CD14-positive monocyte (primary cell): Measurements from ENCODE around the gene ADAMTS9. TPM values are rescaled to one million over a fixed set of nuclear protein-coding genes. Genes with fewer than 3 reads are reported as not detected.

ENCODE experiments used
- DNase-seq, 3 donors: peaks; one replicate each; pipeline ENCODE4 v3.0.0-alpha.2; 2011 to 2022
- H2AFZ ChIP-seq: 2 replicates; pipeline ENCODE4 v1.6.0; 2012; ENCODE audit warnings: mild to moderate bottlenecking, low read depth, low read length, inconsistent platforms; ENCODE audit not compliant: insufficient read depth, poor library complexity, severe bottlenecking
- H3K27ac ChIP-seq, 2 donors: 1 replicate in 1 of 2; 2 replicates in 1 of 2; pipeline ENCODE4 v1.5.1; 2012 to 2013; ENCODE audit warnings: low read length in 2 of 2, control low read depth in 1 of 2, inconsistent platforms in 1 of 2, low read depth in 1 of 2, mild to moderate bottlenecking in 1 of 2
- H3K27me3 ChIP-seq, 2 donors: one replicate each; pipeline versions ENCODE4 v1.6.0 to v1.6.1; 2011 to 2013; ENCODE audit warnings: low read length in 2 of 2; ENCODE audit not compliant: control insufficient read depth in 2 of 2, insufficient read depth in 2 of 2
- H3K36me3 ChIP-seq, 2 donors: replicated peaks in 1 of 2; 1 replicate in 1 of 2; 2 replicates in 1 of 2; pipeline versions ENCODE4 v1.5.1 to v1.6.1; 2012 to 2013; ENCODE audit warnings: low read length in 2 of 2, control low read depth in 1 of 2, inconsistent platforms in 1 of 2, mild to moderate bottlenecking in 1 of 2; ENCODE audit not compliant: insufficient read depth in 2 of 2, control insufficient read depth in 1 of 2
- H3K4me1 ChIP-seq, 2 donors: 1 replicate in 1 of 2; 2 replicates in 1 of 2; pipeline versions ENCODE4 v1.5.1 to v1.6.1; 2012 to 2013; ENCODE audit warnings: low read length in 2 of 2, control low read depth in 1 of 2, inconsistent platforms in 1 of 2, mild to moderate bottlenecking in 1 of 2, moderate library complexity in 1 of 2; ENCODE audit not compliant: insufficient read depth in 2 of 2, control insufficient read depth in 1 of 2
- H3K4me2 ChIP-seq: replicated peaks from 2 replicates; pipeline ENCODE3; 2012; ENCODE audit warnings: low read length, moderate library complexity, mild to moderate bottlenecking; ENCODE audit not compliant: poor library complexity, severe bottlenecking; ENCODE audit errors: extremely low read depth
- H3K4me3 ChIP-seq, 3 experiments: fragments of 200-600 bp in 1 of 3; sonication (generic) in 1 of 3; replicated peaks in 1 of 3; 1 replicate in 2 of 3; 2 replicates in 1 of 3; pipeline ENCODE4 v1.5.1; 2011 to 2013; ENCODE audit warnings: low read length in 3 of 3, mild to moderate bottlenecking in 3 of 3, control low read depth in 2 of 3, low read depth in 2 of 3, inconsistent platforms in 1 of 3, moderate library complexity in 1 of 3
- H3K79me2 ChIP-seq: 2 replicates; pipeline ENCODE4 v1.6.0; 2012; ENCODE audit warnings: mild to moderate bottlenecking, control low read depth, inconsistent platforms, low read length, moderate library complexity; ENCODE audit not compliant: insufficient read depth
- H3K9ac ChIP-seq: 2 replicates; pipeline ENCODE4 v1.6.0; 2017; ENCODE audit warnings: low read length, mild to moderate bottlenecking; ENCODE audit not compliant: insufficient read depth, poor library complexity, severe bottlenecking
- H3K9me3 ChIP-seq, 2 donors: replicated peaks in 1 of 2; 1 replicate in 1 of 2; 2 replicates in 1 of 2; pipeline versions ENCODE4 v1.5.1 to v1.6.1; 2012 to 2013; ENCODE audit warnings: low read length in 2 of 2, control low read depth in 1 of 2; ENCODE audit not compliant: control insufficient read depth in 1 of 2, insufficient read depth in 1 of 2
- H4K20me1 ChIP-seq: 2 replicates; pipeline ENCODE4 v1.6.0; 2012; ENCODE audit warnings: mild to moderate bottlenecking, low read length, control low read depth, moderate library complexity; ENCODE audit not compliant: insufficient read depth
- H3K27ac Mint-ChIP-seq, 7 donors: one replicate each; pipeline ENCODE4 v1.8.0; 2020; ENCODE audit warnings: mild to moderate bottlenecking in 7 of 7, mixed read lengths in 7 of 7, moderate library complexity in 6 of 7, inconsistent platforms in 2 of 7
- H3K27me3 Mint-ChIP-seq, 3 donors: one replicate each; pipeline ENCODE4 v1.8.0; 2021 to 2022; ENCODE audit warnings: low read depth in 3 of 3, mild to moderate bottlenecking in 3 of 3, mixed read lengths in 3 of 3, moderate library complexity in 3 of 3, inconsistent platforms in 1 of 3
- H3K36me3 Mint-ChIP-seq, 2 donors: one replicate each; pipeline ENCODE4 v1.8.0; 2020; ENCODE audit warnings: mixed read lengths in 2 of 2, inconsistent platforms in 1 of 2, mild to moderate bottlenecking in 1 of 2
- H3K4me1 Mint-ChIP-seq: one replicate; pipeline ENCODE4 v1.8.0; 2020; ENCODE audit warnings: mild to moderate bottlenecking, mixed read lengths
- H3K4me3 Mint-ChIP-seq, 2 donors: one replicate each; pipeline ENCODE4 v1.8.0; 2020; ENCODE audit warnings: mild to moderate bottlenecking in 2 of 2, mixed read lengths in 2 of 2, moderate library complexity in 1 of 2
- H3K9me3 Mint-ChIP-seq, 7 donors: one replicate each; pipeline ENCODE4 v1.8.0; 2020 to 2022; ENCODE audit warnings: mixed read lengths in 7 of 7, mild to moderate bottlenecking in 6 of 7, moderate library complexity in 6 of 7, inconsistent platforms in 2 of 7
- WGBS: methylation state at CpG from one replicate; pipeline ENCODE4 v1.1.5; 2013; ENCODE audit warnings: missing lambda C conversion rate; ENCODE audit not compliant: insufficient coverage; 5-methylcytosine and 5-hydroxymethylcytosine counted together
- intact Hi-C, 2 donors: fragments of 100-400 bp; cut with micrococcal nuclease; formaldehyde crosslinking; loops; one replicate each; pipeline versions ENCODE4 v1.15.0 to v1.15.1; 2023
- polyA plus RNA-seq, 3 donors: library from polyadenylated mRNA; depleted of rRNA in 1 of 3; unstranded in 2 of 3; stranded (reverse) in 1 of 3; fragments of 300-500 nt in 2 of 3; fragments of >200 nt in 1 of 3; fragmentation: Illumina TruSeq in 2 of 3; gene quantifications; 1 replicate in 2 of 3; 2 replicates in 1 of 3; pipeline ENCODE4 v1.2.3, GENCODE V29; 2012 to 2021
- TF ChIP-seq, protein P1 (sequence below): fragments of 200-600 bp; IDR thresholded peaks from one replicate; pipeline ENCODE4 v1.8.0; 2022; ENCODE audit warnings: antibody characterized with exemption, mild to moderate bottlenecking

Gene ADAMTS9
- polyA plus RNA-seq, 3 donors, result not detected

DNA sequence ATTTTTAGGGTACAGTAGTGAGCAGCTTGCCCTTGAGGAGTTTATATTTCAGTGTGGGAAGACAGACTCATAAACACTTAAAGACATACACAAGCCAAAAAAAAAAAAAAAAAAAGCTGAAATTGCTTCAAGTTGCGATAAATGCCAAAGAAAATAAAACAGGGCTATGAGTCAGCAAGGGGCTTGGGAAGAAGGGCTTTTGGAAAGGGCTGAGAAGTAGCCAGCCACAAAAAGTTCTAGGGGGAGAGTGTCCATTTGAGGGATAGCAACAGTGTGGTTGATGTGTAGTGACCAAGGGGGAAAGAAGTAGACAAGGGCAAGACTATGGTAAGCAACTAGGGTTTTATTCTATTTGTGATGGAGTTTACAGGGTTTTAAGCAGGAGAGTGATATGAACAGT, 185.5 kb downstream of the ADAMTS9 start:
- Histone ChIP-seq H2AFZ (no peak overlapping the region), H3K9me3 (no peaks in the 10 kb centered on the region), H4K20me1 (no peaks in the 10 kb centered on the region), H3K4me1 (no peaks in the 10 kb centered on the region), H3K4me2 (no peak overlapping the region), H3K36me3 (no peaks in the 10 kb centered on the region), H3K79me2 (no peaks in the 10 kb centered on the region), H3K27ac (no peak overlapping the region), H3K4me3 (no peak overlapping the region), H3K27me3 (peaks cover 2% of the 10 kb centered on the region in 2 donors), H3K9ac (no peak overlapping the region)
- H3K9me3 Mint-ChIP-seq, result peaks cover 0 to 11% (median 5%) of the 10 kb centered on the region in 7 donors
- H3K4me1 Mint-ChIP-seq, result peaks cover 3% of the 10 kb centered on the region
- intact Hi-C loops, result no loop called here
- TF ChIP-seq, protein P1, sequence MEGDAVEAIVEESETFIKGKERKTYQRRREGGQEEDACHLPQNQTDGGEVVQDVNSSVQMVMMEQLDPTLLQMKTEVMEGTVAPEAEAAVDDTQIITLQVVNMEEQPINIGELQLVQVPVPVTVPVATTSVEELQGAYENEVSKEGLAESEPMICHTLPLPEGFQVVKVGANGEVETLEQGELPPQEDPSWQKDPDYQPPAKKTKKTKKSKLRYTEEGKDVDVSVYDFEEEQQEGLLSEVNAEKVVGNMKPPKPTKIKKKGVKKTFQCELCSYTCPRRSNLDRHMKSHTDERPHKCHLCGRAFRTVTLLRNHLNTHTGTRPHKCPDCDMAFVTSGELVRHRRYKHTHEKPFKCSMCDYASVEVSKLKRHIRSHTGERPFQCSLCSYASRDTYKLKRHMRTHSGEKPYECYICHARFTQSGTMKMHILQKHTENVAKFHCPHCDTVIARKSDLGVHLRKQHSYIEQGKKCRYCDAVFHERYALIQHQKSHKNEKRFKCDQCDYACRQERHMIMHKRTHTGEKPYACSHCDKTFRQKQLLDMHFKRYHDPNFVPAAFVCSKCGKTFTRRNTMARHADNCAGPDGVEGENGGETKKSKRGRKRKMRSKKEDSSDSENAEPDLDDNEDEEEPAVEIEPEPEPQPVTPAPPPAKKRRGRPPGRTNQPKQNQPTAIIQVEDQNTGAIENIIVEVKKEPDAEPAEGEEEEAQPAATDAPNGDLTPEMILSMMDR, result no peak
- no peak overlapping the region for H3K4me3 Mint-ChIP-seq
- no peaks in the 10 kb centered on the region for H3K36me3 Mint-ChIP-seq
- no peak for DNase-seq
- H3K27ac Mint-ChIP-seq, result no peak overlapping the region
- peaks cover 0 to 20% (median 3%) of the 10 kb centered on the region in 3 donors for H3K27me3 Mint-ChIP-seq
- WGBS, result 86% methylated on average over 1 of the region's 1 CpG

DNA sequence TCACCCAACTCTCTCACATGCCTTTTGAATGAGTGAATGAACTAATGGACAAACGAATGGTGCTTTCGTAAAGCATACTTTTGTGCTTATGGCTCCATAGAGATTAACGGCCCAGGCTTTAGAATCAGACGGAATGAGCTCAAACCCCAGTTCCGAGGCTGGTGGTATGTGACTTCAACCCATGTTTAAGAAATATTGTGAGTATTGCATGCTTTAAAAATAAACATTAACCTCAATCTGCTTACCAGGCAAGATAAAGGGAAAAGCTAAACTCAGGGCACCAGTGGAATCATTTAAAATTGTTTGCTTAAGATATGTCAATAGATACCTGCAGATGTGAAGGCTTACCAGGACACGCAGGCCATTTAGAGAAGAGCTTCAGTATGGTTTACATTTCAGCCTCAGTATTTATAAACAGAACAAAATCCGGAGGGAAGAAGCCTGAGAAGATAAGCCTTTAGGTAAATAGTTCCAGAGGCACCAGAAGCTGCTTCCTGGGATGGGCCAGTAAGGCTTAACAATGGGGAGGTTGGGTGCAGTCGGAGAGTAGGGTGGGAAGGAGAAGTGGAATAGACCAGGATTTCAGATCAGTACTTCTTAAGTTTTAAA, 186.4 kb downstream of the ADAMTS9 start:
- Histone ChIP-seq H3K9me3 (no peaks in the 10 kb centered on the region), H3K27me3 (peaks cover 2% of the 10 kb centered on the region in 2 donors), H3K79me2 (no peaks in the 10 kb centered on the region), H3K27ac (no peak overlapping the region), H3K4me1 (no peaks in the 10 kb centered on the region), H3K4me2 (no peak overlapping the region), H3K36me3 (no peaks in the 10 kb centered on the region), H3K9ac (no peak overlapping the region), H4K20me1 (no peaks in the 10 kb centered on the region), H2AFZ (no peak overlapping the region), H3K4me3 (no peak overlapping the region)
- Mint-ChIP-seq H3K27ac (no peak overlapping the region), H3K4me1 (peaks cover 3% of the 10 kb centered on the region), H3K36me3 (no peaks in the 10 kb centered on the region), H3K27me3 (peaks cover 0 to 20% (median 3%) of the 10 kb centered on the region in 3 donors), H3K9me3 (peaks cover 0 to 6% (median 5%) of the 10 kb centered on the region in 7 donors), H3K4me3 (no peak overlapping the region)
- 45% methylated on average over 2 of the region's 8 CpGs for WGBS
- no peak for DNase-seq
- TF ChIP-seq, protein P1, result no peak
- intact Hi-C loops, result no loop called here
